ENCODE measurements around the gene MRPL46. TPM values are rescaled to one million over a fixed set of nuclear protein-coding genes. Genes with fewer than 3 reads are reported as not detected.
A peak's percentile ranks its signal among the peaks of the same experiment; 100 is the strongest.

The MRPL46 gene
- total RNA-seq, 1 donor from 2014 or later: 21.2 TPM

GRCh38 chr15:88454236-88454635, 13.0 kb downstream of the MRPL46 start:
- TF ChIP-seq, protein P1, sequence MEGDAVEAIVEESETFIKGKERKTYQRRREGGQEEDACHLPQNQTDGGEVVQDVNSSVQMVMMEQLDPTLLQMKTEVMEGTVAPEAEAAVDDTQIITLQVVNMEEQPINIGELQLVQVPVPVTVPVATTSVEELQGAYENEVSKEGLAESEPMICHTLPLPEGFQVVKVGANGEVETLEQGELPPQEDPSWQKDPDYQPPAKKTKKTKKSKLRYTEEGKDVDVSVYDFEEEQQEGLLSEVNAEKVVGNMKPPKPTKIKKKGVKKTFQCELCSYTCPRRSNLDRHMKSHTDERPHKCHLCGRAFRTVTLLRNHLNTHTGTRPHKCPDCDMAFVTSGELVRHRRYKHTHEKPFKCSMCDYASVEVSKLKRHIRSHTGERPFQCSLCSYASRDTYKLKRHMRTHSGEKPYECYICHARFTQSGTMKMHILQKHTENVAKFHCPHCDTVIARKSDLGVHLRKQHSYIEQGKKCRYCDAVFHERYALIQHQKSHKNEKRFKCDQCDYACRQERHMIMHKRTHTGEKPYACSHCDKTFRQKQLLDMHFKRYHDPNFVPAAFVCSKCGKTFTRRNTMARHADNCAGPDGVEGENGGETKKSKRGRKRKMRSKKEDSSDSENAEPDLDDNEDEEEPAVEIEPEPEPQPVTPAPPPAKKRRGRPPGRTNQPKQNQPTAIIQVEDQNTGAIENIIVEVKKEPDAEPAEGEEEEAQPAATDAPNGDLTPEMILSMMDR (IDR thresholded peaks at IDR 0.05; ENCODE audit: unreplicated experiment): no peak
- Mint-ChIP-seq H3K4me1 (ENCODE audit: unreplicated experiment) (peaks cover 5% of the 10 kb centered on the region), H3K27ac (ENCODE audit: unreplicated experiment) (no peak overlapping the region), H3K27me3 (ENCODE audit: unreplicated experiment) (peaks cover 1% of the 10 kb centered on the region), H3K36me3 (ENCODE audit: low read depth, unreplicated experiment) (no peaks in the 10 kb centered on the region), H3K9me3 (ENCODE audit: unreplicated experiment) (no peaks in the 10 kb centered on the region), H3K4me3 (ENCODE audit: unreplicated experiment) (no peak overlapping the region)
- no peak for DNase-seq (ENCODE audit: low spot score)

DNA sequence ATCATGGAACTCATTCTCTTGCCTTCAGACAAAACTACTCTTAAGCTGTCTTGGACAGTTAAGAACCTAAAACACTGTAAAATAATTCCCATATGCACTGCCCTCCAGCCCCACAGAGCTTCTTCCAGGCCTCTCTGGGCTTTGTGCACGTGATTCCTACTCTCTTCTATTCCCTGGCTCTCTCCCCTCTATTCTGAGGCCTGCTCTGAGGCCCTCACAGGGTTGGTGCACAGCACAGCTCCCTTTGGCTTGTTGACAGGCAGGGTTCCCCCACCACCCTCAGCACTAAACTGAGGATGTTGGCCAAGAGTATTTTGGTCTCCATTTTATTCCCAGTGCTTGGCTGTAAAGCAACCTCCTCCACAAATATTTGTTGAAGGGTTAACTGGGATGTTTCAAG, 13.5 kb downstream of the MRPL46 start:
- Mint-ChIP-seq H3K4me1 (ENCODE audit: unreplicated experiment) (peaks cover 5% of the 10 kb centered on the region), H3K4me3 (ENCODE audit: unreplicated experiment) (no peak overlapping the region), H3K36me3 (ENCODE audit: low read depth, unreplicated experiment) (no peaks in the 10 kb centered on the region), H3K27me3 (ENCODE audit: unreplicated experiment) (peaks cover 1% of the 10 kb centered on the region), H3K27ac (ENCODE audit: unreplicated experiment) (no peak overlapping the region), H3K9me3 (ENCODE audit: unreplicated experiment) (no peaks in the 10 kb centered on the region)
- TF ChIP-seq, protein P1 (IDR thresholded peaks at IDR 0.05; ENCODE audit: unreplicated experiment): no peak
- DNase-seq (ENCODE audit: low spot score): no peak

GRCh38 chr15:88450125-88450798, 16.9 kb downstream of the MRPL46 start:
- Mint-ChIP-seq H3K27ac (ENCODE audit: unreplicated experiment) (no peak overlapping the region), H3K4me1 (ENCODE audit: unreplicated experiment) (peaks cover 5% of the 10 kb centered on the region), H3K36me3 (ENCODE audit: low read depth, unreplicated experiment) (no peaks in the 10 kb centered on the region), H3K4me3 (ENCODE audit: unreplicated experiment) (no peak overlapping the region), H3K9me3 (ENCODE audit: unreplicated experiment) (no peaks in the 10 kb centered on the region), H3K27me3 (ENCODE audit: unreplicated experiment) (peaks cover 1% of the 10 kb centered on the region)
- peak; percentile 93 for DNase-seq (ENCODE audit: low spot score)
- TF ChIP-seq, protein P1 (IDR thresholded peaks at IDR 0.05; ENCODE audit: unreplicated experiment): peak; percentile 93

- Mint-ChIP-seq H3K27me3 (ENCODE audit: unreplicated experiment) (peaks cover under 1% of the 10 kb centered on the region), H3K4me3 (ENCODE audit: unreplicated experiment) (no peak overlapping the region), H3K36me3 (ENCODE audit: low read depth, unreplicated experiment) (no peaks in the 10 kb centered on the region), H3K27ac (ENCODE audit: unreplicated experiment) (no peak overlapping the region), H3K4me1 (ENCODE audit: unreplicated experiment) (peaks cover 3% of the 10 kb centered on the region), H3K9me3 (ENCODE audit: unreplicated experiment) (no peaks in the 10 kb centered on the region)
- no peak for DNase-seq (ENCODE audit: low spot score)
- TF ChIP-seq, protein P1 (IDR thresholded peaks at IDR 0.05; ENCODE audit: unreplicated experiment): no peak
Measured at GRCh38 chr15:88449581-88449980, 17.6 kb downstream of the MRPL46 start.

DNA sequence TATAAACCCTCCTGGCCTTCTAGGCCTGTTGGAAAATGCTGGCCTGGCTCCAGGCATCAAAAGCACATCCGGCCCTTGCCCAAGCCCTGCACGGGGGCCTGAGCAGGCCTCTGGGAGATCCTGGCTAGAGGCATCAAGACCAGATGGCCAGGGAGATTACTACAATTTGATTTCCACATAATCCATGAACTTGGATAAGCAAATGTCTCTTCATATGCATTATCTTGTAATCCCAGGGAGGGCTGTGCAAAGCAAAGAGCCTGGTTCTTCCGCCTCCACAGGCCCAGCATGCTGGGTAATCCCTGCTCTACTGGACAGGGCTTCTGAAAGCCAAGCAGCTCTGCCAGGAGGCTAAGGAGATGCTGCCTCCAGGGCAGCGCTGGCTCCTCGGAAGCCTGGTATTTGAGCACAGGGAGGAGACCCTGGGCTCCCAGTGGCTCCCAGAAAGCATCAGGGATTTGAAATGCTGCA, 18.2 kb downstream of the MRPL46 start:
- no peak for DNase-seq (ENCODE audit: low spot score)
- Mint-ChIP-seq H3K27ac (ENCODE audit: unreplicated experiment) (no peak overlapping the region), H3K4me3 (ENCODE audit: unreplicated experiment) (no peak overlapping the region), H3K9me3 (ENCODE audit: unreplicated experiment) (no peaks in the 10 kb centered on the region), H3K27me3 (ENCODE audit: unreplicated experiment) (no peaks in the 10 kb centered on the region), H3K36me3 (ENCODE audit: low read depth, unreplicated experiment) (no peaks in the 10 kb centered on the region), H3K4me1 (ENCODE audit: unreplicated experiment) (no peaks in the 10 kb centered on the region)
- TF ChIP-seq, protein P1 (IDR thresholded peaks at IDR 0.05; ENCODE audit: unreplicated experiment): no peak

All from endothelial cell (in vitro differentiated cells).